Measurements from ENCODE around the gene PGC.

PGC gene

GRCh38 chr6:41714556-41715273 is 32.5 kb downstream of the PGC start:
- no peaks in the 10 kb centered on the region for H3K36me3 ChIP-seq (replicated peaks; ENCODE audit: insufficient read depth, low read length)
- H3K4me2 ChIP-seq (ENCODE audit: low read depth, low read length): no peak overlapping the region
- no peak overlapping the region for H3K4me3 ChIP-seq (ENCODE audit: low read length)
- H3K27me3 ChIP-seq (replicated peaks; ENCODE audit: insufficient read depth, low read length): no peaks in the 10 kb centered on the region
- TF ChIP-seq CTCF (IDR thresholded peaks at IDR 0.05; ENCODE audit: low read length) (no peak), EZH2phosphoT487 (IDR thresholded peaks at IDR 0.05; ENCODE audit: low read length) (no peak), EZH2 (optimal IDR thresholded peaks at IDR 0.05; ENCODE audit: low read depth, low read length) (no peak)
- no peak overlapping the region for H3K27ac ChIP-seq (ENCODE audit: low read length)
- H3K9ac ChIP-seq (ENCODE audit: low read length): no peak overlapping the region
- H3K4me1 ChIP-seq (ENCODE audit: low read length): peaks cover 18% of the 10 kb centered on the region
- no peaks in the 10 kb centered on the region for H3K9me3 ChIP-seq (replicated peaks; ENCODE audit: insufficient read depth, low read length)
- H3K79me2 ChIP-seq (ENCODE audit: low read length): no peaks in the 10 kb centered on the region
- DNase-seq: no peak
- H4K20me1 ChIP-seq (ENCODE audit: insufficient read depth, low read length): no peaks in the 10 kb centered on the region
- H3F3A ChIP-seq (ENCODE audit: insufficient read depth, low read length): no peaks in the 10 kb centered on the region
- no peak overlapping the region for H2AFZ ChIP-seq (ENCODE audit: low read length)
- H3K9me2 ChIP-seq (replicated peaks; ENCODE audit: insufficient read depth, low read length): no peaks in the 10 kb centered on the region

GRCh38 chr6:41713650-41714291 is 33.4 kb downstream of the PGC start:
- H3K4me2 ChIP-seq (ENCODE audit: low read depth, low read length): no peak overlapping the region
- H3K9me2 ChIP-seq (replicated peaks; ENCODE audit: insufficient read depth, low read length): no peaks in the 10 kb centered on the region
- H3K9me3 ChIP-seq (replicated peaks; ENCODE audit: insufficient read depth, low read length): no peaks in the 10 kb centered on the region
- H3K9ac ChIP-seq (ENCODE audit: low read length): no peak overlapping the region
- H3K4me1 ChIP-seq (ENCODE audit: low read length): peaks cover 18% of the 10 kb centered on the region
- H3K27me3 ChIP-seq (replicated peaks; ENCODE audit: insufficient read depth, low read length): no peaks in the 10 kb centered on the region
- H3K79me2 ChIP-seq (ENCODE audit: low read length): no peaks in the 10 kb centered on the region
- H3K27ac ChIP-seq (ENCODE audit: low read length): no peak overlapping the region
- H2AFZ ChIP-seq (ENCODE audit: low read length): no peak overlapping the region
- DNase-seq: no peak
- no peaks in the 10 kb centered on the region for H3K36me3 ChIP-seq (replicated peaks; ENCODE audit: insufficient read depth, low read length)
- no peak overlapping the region for H3K4me3 ChIP-seq (ENCODE audit: low read length)
- no peaks in the 10 kb centered on the region for H3F3A ChIP-seq (ENCODE audit: insufficient read depth, low read length)
- TF ChIP-seq EZH2 (optimal IDR thresholded peaks at IDR 0.05; ENCODE audit: low read depth, low read length): no peak
- H4K20me1 ChIP-seq (ENCODE audit: insufficient read depth, low read length): no peaks in the 10 kb centered on the region

DNA sequence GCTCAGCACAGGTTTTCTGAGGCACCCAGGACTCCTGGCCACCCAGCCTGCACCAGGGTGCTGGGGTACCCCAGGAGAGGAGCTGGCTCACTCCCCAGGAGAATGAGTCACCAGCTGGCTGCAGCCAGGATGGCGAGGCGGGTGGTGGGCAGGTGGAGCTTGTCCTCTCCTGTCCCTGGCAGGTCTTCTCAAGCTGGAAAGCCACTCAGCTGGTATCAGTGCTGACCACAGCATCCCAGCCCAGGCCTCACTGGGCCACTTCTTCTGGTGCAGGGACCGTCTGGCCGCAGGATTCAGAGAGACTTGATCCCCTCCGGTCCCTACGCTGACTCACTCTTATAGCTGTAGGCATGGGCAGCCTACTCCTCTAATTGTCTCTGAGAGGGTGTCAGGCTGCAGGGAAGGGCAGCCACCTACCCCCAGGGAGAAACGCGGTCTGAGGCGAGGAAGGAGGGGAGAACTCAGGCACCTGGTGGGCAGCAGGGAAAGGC is 34.0 kb downstream of the PGC start:
- H3F3A ChIP-seq (ENCODE audit: insufficient read depth, low read length): no peaks in the 10 kb centered on the region
- H4K20me1 ChIP-seq (ENCODE audit: insufficient read depth, low read length): no peaks in the 10 kb centered on the region
- H3K27me3 ChIP-seq (replicated peaks; ENCODE audit: insufficient read depth, low read length): no peaks in the 10 kb centered on the region
- DNase-seq: no peak
- peaks cover 18% of the 10 kb centered on the region for H3K4me1 ChIP-seq (ENCODE audit: low read length)
- TF ChIP-seq EZH2 (optimal IDR thresholded peaks at IDR 0.05; ENCODE audit: low read depth, low read length) (no peak), EZH2phosphoT487 (IDR thresholded peaks at IDR 0.05; ENCODE audit: low read length) (no peak), CTCF (IDR thresholded peaks at IDR 0.05; ENCODE audit: low read length) (no peak)
- H3K9me3 ChIP-seq (replicated peaks; ENCODE audit: insufficient read depth, low read length): no peaks in the 10 kb centered on the region
- H3K4me3 ChIP-seq (ENCODE audit: low read length): no peak overlapping the region
- H3K9ac ChIP-seq (ENCODE audit: low read length): no peak overlapping the region
- H3K27ac ChIP-seq (ENCODE audit: low read length): no peak overlapping the region
- no peaks in the 10 kb centered on the region for H3K79me2 ChIP-seq (ENCODE audit: low read length)
- H2AFZ ChIP-seq (ENCODE audit: low read length): no peak overlapping the region
- H3K36me3 ChIP-seq (replicated peaks; ENCODE audit: insufficient read depth, low read length): no peaks in the 10 kb centered on the region
- no peaks in the 10 kb centered on the region for H3K9me2 ChIP-seq (replicated peaks; ENCODE audit: insufficient read depth, low read length)
- H3K4me2 ChIP-seq (ENCODE audit: low read depth, low read length): no peak overlapping the region

DNA sequence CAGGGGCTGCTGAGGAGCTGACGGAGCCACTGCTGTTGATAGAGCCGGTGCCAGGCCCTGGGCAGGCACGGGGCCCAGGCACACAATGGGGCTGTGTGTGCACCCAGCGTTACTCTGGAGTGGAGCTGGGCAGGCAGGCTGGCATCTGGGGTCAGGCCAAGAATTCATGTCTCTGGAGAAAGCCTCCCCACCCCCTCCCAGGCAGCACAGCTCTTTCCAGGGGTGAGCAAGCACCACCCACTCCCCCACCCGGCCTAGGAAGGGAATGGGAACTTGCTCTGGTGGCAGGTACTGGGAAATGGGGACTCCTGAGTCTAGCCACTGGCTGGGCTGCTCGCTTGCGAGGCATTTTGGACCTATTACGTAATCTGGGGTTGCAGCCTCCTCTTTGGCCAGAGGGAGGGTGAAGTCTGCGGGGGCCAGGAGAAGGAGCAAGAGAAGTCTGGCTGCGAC is 34.5 kb downstream of the PGC start:
- no peak overlapping the region for H3K9ac ChIP-seq (ENCODE audit: low read length)
- TF ChIP-seq CTCF (IDR thresholded peaks at IDR 0.05; ENCODE audit: low read length) (no peak), EZH2 (optimal IDR thresholded peaks at IDR 0.05; ENCODE audit: low read depth, low read length) (no peak), EZH2phosphoT487 (IDR thresholded peaks at IDR 0.05; ENCODE audit: low read length) (no peak)
- no peak for DNase-seq
- H3F3A ChIP-seq (ENCODE audit: insufficient read depth, low read length): no peaks in the 10 kb centered on the region
- no peak overlapping the region for H3K27ac ChIP-seq (ENCODE audit: low read length)
- H3K79me2 ChIP-seq (ENCODE audit: low read length): no peaks in the 10 kb centered on the region
- H3K36me3 ChIP-seq (replicated peaks; ENCODE audit: insufficient read depth, low read length): no peaks in the 10 kb centered on the region
- H2AFZ ChIP-seq (ENCODE audit: low read length): no peak overlapping the region
- no peak overlapping the region for H3K4me2 ChIP-seq (ENCODE audit: low read depth, low read length)
- H3K4me3 ChIP-seq (ENCODE audit: low read length): no peak overlapping the region
- no peaks in the 10 kb centered on the region for H3K9me2 ChIP-seq (replicated peaks; ENCODE audit: insufficient read depth, low read length)
- H3K4me1 ChIP-seq (ENCODE audit: low read length): peaks cover 15% of the 10 kb centered on the region
- H3K9me3 ChIP-seq (replicated peaks; ENCODE audit: insufficient read depth, low read length): no peaks in the 10 kb centered on the region
- no peaks in the 10 kb centered on the region for H3K27me3 ChIP-seq (replicated peaks; ENCODE audit: insufficient read depth, low read length)
- no peaks in the 10 kb centered on the region for H4K20me1 ChIP-seq (ENCODE audit: insufficient read depth, low read length)

All from MM.1S (cell line).